Fibroblast of the conjunctiva (primary cell): ENCODE results near the gene CYTH4.

ENCODE experiments used
- DNase-seq: peaks from one replicate; pipeline ENCODE4 v3.0.0-alpha.2; 2010; ENCODE audit warnings: low read depth

CYTH4 gene

GRCh38 chr22:37349043-37349814 lies 66.9 kb downstream of the CYTH4 start:
- DNase-seq, result no peak

GRCh38 chr22:37351232-37351631 lies 68.9 kb downstream of the CYTH4 start:
- no peak for DNase-seq

- no peak for DNase-seq
Measured at GRCh38 chr22:37352481-37352880, 70.2 kb downstream of the CYTH4 start.

- no peak for DNase-seq
Measured at GRCh38 chr22:37353839-37354238, 71.5 kb downstream of the CYTH4 start.

GRCh38 chr22:37354261-37354660 lies 72.0 kb downstream of the CYTH4 start:
- DNase-seq, result no peak

- DNase-seq, result no peak
Measured at GRCh38 chr22:37354670-37355069, 72.4 kb downstream of the CYTH4 start.

GRCh38 chr22:37355174-37355573 lies 72.9 kb downstream of the CYTH4 start:
- DNase-seq, result no peak

- DNase-seq, result no peak
Measured at GRCh38 chr22:37356922-37357321, 74.6 kb downstream of the CYTH4 start.

GRCh38 chr22:37357446-37358075 lies 75.3 kb downstream of the CYTH4 start:
- no peak for DNase-seq

- no peak for DNase-seq
Measured at GRCh38 chr22:37358386-37358785, 76.1 kb downstream of the CYTH4 start.

GRCh38 chr22:37358917-37359316 lies 76.6 kb downstream of the CYTH4 start:
- no peak for DNase-seq

- DNase-seq, result no peak
Measured at GRCh38 chr22:37362621-37363020, 80.3 kb downstream of the CYTH4 start.

- DNase-seq, result no peak
Measured at GRCh38 chr22:37363261-37363992, 81.1 kb downstream of the CYTH4 start.
